ENCODE data around the gene CORO6.

CORO6 gene

DNA sequence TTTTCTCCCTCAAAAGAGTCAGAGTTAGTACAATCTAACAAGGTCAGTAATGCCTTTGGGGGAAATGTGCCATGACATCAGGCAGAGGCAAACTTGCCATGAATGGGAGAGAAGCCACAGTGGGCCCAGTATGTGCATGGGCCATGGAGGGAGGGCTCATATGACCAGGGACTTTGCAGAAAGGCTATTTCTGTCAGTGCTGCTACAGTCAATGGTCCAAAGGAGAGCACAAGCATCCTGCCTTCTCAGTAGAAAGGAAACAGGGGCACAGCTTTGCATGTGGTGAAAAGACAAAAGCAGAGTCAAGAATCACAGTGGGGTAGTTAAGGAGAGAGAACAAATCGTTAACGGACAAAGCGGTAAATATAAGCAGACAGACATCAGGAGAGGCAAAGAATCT is 11.2 kb upstream of the CORO6 start:
- Histone ChIP-seq H3K4me3 (replicated peaks; ENCODE audit: low read depth, low read length) (no peak overlapping the region), H3K27me3 (replicated peaks; ENCODE audit: control insufficient read depth, insufficient read depth, low read length) (no peaks in the 10 kb centered on the region), H3K36me3 (ENCODE audit: control insufficient read depth, insufficient read depth, low read length) (peaks cover 26% of the 10 kb centered on the region)
- TF ChIP-seq, protein P1, sequence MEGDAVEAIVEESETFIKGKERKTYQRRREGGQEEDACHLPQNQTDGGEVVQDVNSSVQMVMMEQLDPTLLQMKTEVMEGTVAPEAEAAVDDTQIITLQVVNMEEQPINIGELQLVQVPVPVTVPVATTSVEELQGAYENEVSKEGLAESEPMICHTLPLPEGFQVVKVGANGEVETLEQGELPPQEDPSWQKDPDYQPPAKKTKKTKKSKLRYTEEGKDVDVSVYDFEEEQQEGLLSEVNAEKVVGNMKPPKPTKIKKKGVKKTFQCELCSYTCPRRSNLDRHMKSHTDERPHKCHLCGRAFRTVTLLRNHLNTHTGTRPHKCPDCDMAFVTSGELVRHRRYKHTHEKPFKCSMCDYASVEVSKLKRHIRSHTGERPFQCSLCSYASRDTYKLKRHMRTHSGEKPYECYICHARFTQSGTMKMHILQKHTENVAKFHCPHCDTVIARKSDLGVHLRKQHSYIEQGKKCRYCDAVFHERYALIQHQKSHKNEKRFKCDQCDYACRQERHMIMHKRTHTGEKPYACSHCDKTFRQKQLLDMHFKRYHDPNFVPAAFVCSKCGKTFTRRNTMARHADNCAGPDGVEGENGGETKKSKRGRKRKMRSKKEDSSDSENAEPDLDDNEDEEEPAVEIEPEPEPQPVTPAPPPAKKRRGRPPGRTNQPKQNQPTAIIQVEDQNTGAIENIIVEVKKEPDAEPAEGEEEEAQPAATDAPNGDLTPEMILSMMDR (IDR thresholded peaks at IDR 0.05; ENCODE audit: insufficient read depth, low read length, poor library complexity, severe bottlenecking): no peak
- DNase-seq (ENCODE audit: extremely low read depth, insufficient read length): no peak

DNA sequence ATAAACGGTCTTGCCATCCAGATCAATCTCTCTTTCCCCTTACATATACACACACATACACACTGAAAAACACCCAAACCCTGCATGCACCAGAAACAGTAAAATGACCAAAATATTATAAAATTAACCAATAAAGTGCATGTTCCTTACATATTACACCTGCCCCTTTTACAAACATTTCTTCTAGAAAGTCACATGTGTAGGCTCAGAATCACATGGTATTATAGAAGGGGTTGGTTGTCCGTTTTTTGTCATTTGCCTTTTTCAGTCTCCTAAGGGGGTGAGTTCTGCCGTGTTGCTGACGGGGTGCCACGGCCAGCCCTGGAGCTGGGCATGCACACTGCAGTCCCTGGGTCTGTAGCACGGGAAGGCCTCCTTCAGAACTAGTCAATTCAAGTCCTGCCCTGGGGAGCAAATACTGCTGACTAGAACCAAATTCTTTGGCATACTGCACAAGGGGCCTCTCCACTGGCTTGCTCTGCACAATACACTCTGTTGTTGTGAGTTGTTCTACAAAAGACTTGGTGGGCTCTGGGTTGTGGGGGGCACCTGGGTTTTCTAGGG is 8.0 kb upstream of the CORO6 start:
- no peak for DNase-seq (ENCODE audit: extremely low read depth, insufficient read length)
- H3K27me3 ChIP-seq (replicated peaks; ENCODE audit: control insufficient read depth, insufficient read depth, low read length): no peaks in the 10 kb centered on the region
- peaks cover 24% of the 10 kb centered on the region for H3K36me3 ChIP-seq (ENCODE audit: control insufficient read depth, insufficient read depth, low read length)
- TF ChIP-seq, protein P1 (IDR thresholded peaks at IDR 0.05; ENCODE audit: insufficient read depth, low read length, poor library complexity, severe bottlenecking): no peak
- H3K4me3 ChIP-seq (replicated peaks; ENCODE audit: low read depth, low read length): no peak overlapping the region

DNA sequence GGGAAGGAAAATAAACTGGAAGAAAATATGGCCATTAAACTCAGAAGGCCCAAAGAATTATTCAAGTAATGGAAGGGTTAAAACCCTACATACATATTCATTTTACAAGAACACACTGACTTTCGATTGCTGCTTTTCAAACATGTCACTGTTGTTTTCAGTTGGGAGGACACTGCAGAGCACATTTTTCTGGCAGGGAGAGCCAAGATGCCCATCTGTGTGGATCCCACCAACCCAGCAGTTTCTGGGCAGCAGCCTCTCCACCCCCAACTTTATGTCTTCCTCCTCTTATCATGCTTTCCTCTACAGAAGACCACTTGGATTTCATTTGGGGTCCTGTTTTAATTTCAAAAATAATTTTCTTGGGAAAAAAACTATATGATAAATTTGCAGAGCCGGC is 7.1 kb upstream of the CORO6 start:
- TF ChIP-seq, protein P1 (IDR thresholded peaks at IDR 0.05; ENCODE audit: insufficient read depth, low read length, poor library complexity, severe bottlenecking): no peak
- H3K36me3 ChIP-seq (ENCODE audit: control insufficient read depth, insufficient read depth, low read length): peaks cover 24% of the 10 kb centered on the region
- no peak for DNase-seq (ENCODE audit: extremely low read depth, insufficient read length)

DNA sequence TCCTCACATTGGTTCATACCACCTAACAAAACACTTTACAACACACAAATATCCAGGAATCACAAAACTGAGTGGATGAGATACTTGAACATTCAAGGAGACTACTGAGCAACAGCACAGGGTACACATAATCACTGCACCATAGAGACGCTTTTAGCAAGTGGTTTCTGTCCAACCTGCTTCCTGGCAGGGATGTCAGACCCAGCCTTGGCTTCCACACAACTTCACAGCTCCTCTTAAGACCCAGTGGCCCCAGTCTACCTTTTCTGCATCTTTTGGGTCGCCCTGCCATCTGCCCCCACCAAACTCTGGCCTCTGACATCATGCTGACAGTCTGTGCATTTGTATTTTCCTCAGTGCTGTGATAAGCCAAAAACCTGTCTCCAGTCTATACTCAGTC is 5.9 kb upstream of the CORO6 start:
- H3K36me3 ChIP-seq (ENCODE audit: control insufficient read depth, insufficient read depth, low read length): peaks cover 24% of the 10 kb centered on the region
- no peak for DNase-seq (ENCODE audit: extremely low read depth, insufficient read length)
- TF ChIP-seq, protein P1 (IDR thresholded peaks at IDR 0.05; ENCODE audit: insufficient read depth, low read length, poor library complexity, severe bottlenecking): no peak

More for the DNA sequence above, 7.1 kb upstream of the CORO6 start:
- Histone ChIP-seq H3K4me3 (replicated peaks; ENCODE audit: low read depth, low read length) (no peak overlapping the region), H3K27me3 (replicated peaks; ENCODE audit: control insufficient read depth, insufficient read depth, low read length) (no peaks in the 10 kb centered on the region)

DNA sequence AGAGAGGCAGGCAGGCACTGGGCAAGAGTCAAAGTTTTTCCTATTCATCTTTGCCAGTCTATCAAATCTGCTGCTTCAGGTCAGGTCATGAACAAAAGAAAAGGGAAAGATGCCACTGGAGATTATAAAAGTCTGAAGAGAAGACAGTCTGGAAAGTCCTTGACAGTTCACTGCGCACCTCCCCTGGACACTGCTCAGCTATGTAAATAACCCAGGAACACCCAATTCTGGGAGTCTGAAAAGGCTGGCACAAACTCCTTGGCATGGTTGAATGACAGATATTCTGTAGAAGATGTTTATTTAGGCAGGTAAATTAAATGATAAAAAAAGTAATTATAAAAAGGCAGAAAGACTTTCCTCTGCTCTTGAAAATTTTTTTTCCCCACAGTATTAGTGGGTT is 5.2 kb upstream of the CORO6 start:
- no peak overlapping the region for H3K4me3 ChIP-seq (replicated peaks; ENCODE audit: low read depth, low read length)
- no peaks in the 10 kb centered on the region for H3K27me3 ChIP-seq (replicated peaks; ENCODE audit: control insufficient read depth, insufficient read depth, low read length)
- peaks cover 22% of the 10 kb centered on the region for H3K36me3 ChIP-seq (ENCODE audit: control insufficient read depth, insufficient read depth, low read length)
- DNase-seq (ENCODE audit: extremely low read depth, insufficient read length): no peak
- TF ChIP-seq, protein P1 (IDR thresholded peaks at IDR 0.05; ENCODE audit: insufficient read depth, low read length, poor library complexity, severe bottlenecking): no peak

More for the DNA sequence above, 5.9 kb upstream of the CORO6 start:
- Histone ChIP-seq H3K4me3 (replicated peaks; ENCODE audit: low read depth, low read length) (no peak overlapping the region), H3K27me3 (replicated peaks; ENCODE audit: control insufficient read depth, insufficient read depth, low read length) (no peaks in the 10 kb centered on the region)

All from GM06990 (cell line).